Measurements from ENCODE around the gene LAPTM4A.

GRCh38 chr2:20067992-20068584, 16.7 kb upstream of the LAPTM4A start:
- TF ChIP-seq CTCF (IDR thresholded peaks at IDR 0.05; ENCODE audit: insufficient read depth, low read depth, low read length) (no peak), EZH2 (IDR thresholded peaks at IDR 0.05; ENCODE audit: insufficient read depth, low read length) (no peak)
